Cardiac fibroblast (primary cell): ENCODE results near the gene ZNF429.
A peak's percentile ranks its signal among the peaks of the same experiment; 100 is the strongest.

Source experiments
- DNase-seq, 2 donors: peaks; one replicate each; pipeline versions ENCODE4 v3.0.0 to v3.0.0-alpha.2; 2010; ENCODE audit warnings: low read depth in 2 of 2
- H3K4me3 ChIP-seq, 2 donors: replicated peaks in 1 of 2; 1 replicate in 1 of 2; 2 replicates in 1 of 2; pipeline ENCODE4 v1.5.1; 2011; ENCODE audit warnings: low read depth in 2 of 2, low read length in 2 of 2, mild to moderate bottlenecking in 2 of 2, moderate library complexity in 1 of 2
- TF ChIP-seq, protein P1 (sequence below): IDR thresholded peaks from one replicate; pipeline ENCODE4 v1.5.1; 2011; ENCODE audit warnings: low read depth, mild to moderate bottlenecking, low read length, inconsistent platforms

Gene ZNF429

DNA sequence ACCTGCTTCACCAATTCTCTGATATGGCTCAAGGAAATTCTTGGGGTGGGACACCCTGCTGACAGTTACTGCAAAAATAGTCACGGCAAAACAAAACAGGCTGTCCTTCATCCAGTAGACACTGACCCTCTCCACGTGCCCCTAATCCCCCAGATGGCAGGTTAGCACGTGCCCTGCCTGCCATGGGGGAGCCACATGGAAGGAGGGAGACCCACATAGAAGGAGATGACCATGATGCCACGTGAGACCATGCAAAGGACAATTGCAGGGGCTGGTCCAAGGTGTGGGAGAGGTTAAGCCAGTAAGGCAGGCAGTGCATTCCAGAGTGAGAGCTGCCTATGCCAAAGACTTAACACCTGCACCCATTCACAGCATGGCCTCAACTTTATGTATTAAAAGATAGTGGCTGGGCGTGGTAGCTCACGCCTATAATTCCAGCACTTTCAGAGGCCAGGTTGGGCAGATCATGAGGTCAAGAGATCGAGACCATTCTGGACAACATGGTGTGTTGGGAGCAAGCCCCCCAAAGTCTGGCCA, 82.7 kb downstream of the ZNF429 start:
- no peak for DNase-seq
- TF ChIP-seq, protein P1, sequence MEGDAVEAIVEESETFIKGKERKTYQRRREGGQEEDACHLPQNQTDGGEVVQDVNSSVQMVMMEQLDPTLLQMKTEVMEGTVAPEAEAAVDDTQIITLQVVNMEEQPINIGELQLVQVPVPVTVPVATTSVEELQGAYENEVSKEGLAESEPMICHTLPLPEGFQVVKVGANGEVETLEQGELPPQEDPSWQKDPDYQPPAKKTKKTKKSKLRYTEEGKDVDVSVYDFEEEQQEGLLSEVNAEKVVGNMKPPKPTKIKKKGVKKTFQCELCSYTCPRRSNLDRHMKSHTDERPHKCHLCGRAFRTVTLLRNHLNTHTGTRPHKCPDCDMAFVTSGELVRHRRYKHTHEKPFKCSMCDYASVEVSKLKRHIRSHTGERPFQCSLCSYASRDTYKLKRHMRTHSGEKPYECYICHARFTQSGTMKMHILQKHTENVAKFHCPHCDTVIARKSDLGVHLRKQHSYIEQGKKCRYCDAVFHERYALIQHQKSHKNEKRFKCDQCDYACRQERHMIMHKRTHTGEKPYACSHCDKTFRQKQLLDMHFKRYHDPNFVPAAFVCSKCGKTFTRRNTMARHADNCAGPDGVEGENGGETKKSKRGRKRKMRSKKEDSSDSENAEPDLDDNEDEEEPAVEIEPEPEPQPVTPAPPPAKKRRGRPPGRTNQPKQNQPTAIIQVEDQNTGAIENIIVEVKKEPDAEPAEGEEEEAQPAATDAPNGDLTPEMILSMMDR: no peak
- no peak overlapping the region for H3K4me3 ChIP-seq

DNA sequence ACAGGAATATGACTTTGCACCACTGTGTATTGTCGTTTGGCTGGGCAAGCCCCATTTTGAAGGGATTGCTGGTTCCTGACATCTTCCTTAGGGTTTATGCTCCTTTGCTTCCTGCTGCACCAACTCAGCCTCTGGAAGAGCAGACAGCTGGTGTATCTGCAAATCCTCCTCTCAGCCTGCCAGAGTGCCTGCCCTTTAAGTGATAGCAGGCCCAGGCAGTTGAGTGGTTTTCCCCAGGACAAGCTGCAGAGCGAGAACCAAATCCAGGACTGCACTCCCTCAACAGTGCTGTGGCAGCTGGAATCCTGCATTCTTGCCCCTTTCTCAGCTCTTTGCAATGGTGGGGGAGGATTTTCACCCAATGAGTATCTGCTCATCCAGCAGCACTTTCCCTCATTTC, 85.5 kb downstream of the ZNF429 start:
- TF ChIP-seq, protein P1: no peak
- H3K4me3 ChIP-seq: no peak overlapping the region
- no peak for DNase-seq

DNA sequence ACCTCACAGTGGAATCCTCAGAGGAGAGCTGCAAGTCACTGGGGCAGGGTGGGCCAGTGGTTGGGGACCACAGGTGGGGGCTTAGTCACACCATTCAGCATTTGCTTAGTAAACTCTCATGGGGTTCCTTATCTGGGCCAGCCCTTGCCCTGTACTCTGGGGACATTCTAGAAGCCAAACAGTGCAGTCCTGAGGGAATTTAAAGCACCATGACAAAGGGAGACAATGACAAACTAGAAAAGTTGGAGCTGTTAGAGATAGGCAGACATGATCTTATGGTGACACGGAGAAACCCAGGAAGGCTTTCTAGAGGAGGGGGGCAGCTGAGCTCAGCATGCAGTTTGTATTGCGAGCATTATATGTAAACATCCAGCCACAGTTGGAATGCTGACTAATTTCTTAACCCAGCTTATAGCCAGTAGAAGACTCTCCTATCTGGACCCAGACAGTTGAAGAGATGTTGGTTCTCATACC, 87.6 kb downstream of the ZNF429 start:
- TF ChIP-seq, protein P1: no peak
- no peak overlapping the region for H3K4me3 ChIP-seq
- DNase-seq: no peak

DNA sequence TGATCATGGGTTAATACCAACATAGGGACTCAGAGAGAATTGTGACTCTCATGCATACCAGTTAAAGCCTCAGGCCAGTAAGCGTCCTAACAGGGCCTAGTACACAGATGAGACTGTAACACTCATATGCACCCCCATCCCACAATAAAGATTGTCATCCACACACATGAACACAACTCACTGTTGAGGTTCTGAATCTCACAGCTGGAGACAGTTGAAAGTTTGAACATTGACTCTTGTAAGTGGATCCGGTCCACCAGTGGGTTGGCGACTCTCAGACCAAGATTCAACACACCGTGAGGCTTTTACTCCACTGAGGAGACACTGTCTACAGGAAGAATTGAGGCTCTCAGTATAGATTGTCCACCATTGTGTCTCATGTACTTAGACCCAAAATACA, 88.1 kb downstream of the ZNF429 start:
- TF ChIP-seq, protein P1: no peak
- no peak for DNase-seq
- H3K4me3 ChIP-seq: no peak overlapping the region

DNA sequence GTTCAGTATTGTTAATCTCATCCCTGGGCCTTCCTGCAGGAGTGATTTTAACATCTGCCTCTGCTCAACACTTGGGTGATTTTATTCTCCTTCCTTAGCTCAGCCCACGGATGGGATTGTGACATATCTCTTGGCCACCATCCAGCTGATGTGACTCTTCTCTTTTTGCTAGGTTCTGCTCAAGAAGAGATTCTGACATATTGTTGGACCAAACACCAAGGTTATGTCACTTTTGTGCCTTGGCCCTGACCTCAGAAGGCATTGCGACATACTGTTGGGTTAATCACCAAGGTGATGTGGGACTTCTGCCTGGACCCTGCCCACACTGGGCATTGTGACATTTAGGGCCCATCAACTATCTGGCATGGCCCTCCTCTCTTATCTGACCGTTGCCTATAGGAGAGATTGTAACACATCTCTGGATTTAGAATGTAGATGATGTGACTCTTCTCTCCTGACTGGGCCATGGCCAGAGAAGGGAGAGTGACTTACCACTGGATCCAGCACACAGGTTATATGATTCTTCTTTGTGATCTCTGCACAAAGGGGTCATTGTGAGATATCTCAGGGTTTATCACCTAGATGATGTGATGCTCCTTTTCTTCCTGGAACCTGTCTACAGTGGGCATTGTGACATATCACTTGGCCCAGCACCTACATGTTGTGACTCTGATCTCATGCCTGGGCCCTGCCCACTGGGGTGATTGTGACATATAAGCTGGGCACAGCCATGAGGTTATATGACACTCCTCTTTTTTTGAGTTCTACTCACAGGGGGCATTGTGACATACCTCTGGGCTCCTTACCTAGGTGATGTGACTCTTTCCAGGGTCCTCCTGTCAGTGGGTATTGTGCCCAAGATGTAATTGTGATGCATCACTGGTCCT, 88.8 kb downstream of the ZNF429 start:
- DNase-seq: peak in 1 of 2 donors; percentile 8
- TF ChIP-seq, protein P1: no peak
- H3K4me3 ChIP-seq: no peak overlapping the region

DNA sequence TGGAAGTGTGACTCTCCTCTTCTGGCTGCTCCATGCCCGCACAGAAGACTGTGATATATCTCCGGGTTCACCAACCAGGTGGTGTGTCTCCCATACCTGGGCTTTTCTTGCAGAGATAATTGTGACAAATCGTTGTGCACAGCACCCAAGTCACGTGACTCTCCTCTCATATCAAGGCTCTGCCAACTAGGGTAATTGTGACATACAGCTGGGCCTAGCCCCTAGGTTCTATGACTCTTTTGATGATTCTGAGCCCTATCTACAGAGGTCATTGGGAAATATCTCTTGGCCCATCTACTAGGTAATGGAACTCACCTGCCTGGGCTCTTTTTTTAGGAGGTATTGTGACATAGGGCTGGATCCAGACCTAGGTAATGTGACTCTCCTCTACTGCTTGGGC, 89.8 kb downstream of the ZNF429 start:
- TF ChIP-seq, protein P1: no peak
- H3K4me3 ChIP-seq: no peak overlapping the region
- DNase-seq: no peak
